Gastrocnemius medialis (tissue), 4 donors: ENCODE data around the gene TMEM217. TPM values are rescaled to one million over a fixed set of nuclear protein-coding genes. Genes with fewer than 3 reads are reported as not detected.

Experiments
- ATAC-seq, 2 donors: fragments of 150-250 bp; one replicate each; pipeline ENCODE4 v1.9.1; 2016
- DNase-seq, 2 donors: peaks; one replicate each; pipeline ENCODE4 v3.0.0-alpha.2; 2019
- H3K27ac ChIP-seq, 4 donors: fragments of 200-600 bp; sonication (generic); 1 replicate in 1 of 4; 2 replicates in 3 of 4; pipeline ENCODE4 v1.5.1; 2016 to 2018; ENCODE audit warnings: mild to moderate bottlenecking in 2 of 4, moderate library complexity in 1 of 4
- H3K27me3 ChIP-seq, 3 donors: fragments of 200-600 bp; sonication (generic) in 2 of 3; 1 replicate in 1 of 3; 2 replicates in 2 of 3; pipeline versions ENCODE4 v1.5.1 to v1.6.0; 2016 to 2019; ENCODE audit warnings: mild to moderate bottlenecking in 1 of 3, moderate library complexity in 1 of 3
- H3K36me3 ChIP-seq, 2 donors: fragments of 200-600 bp; sonication (generic) in 1 of 2; one replicate each; pipeline ENCODE4 v1.5.1; 2017 to 2018
- H3K4me1 ChIP-seq, 2 donors: fragments of 200-600 bp; sonication (generic) in 1 of 2; one replicate each; pipeline ENCODE4 v1.5.1; 2016 to 2017; ENCODE audit warnings: mild to moderate bottlenecking in 2 of 2
- H3K4me3 ChIP-seq, 4 donors: fragments of 200-600 bp; sonication (generic) in 3 of 4; 1 replicate in 1 of 4; 2 replicates in 3 of 4; pipeline ENCODE4 v1.5.1; 2016 to 2019; ENCODE audit warnings: mild to moderate bottlenecking in 2 of 4
- H3K9me3 ChIP-seq, 3 donors: fragments of 200-600 bp; sonication (generic) in 2 of 3; 1 replicate in 1 of 3; 2 replicates in 2 of 3; pipeline ENCODE4 v1.5.1; 2016 to 2019
- POLR2A ChIP-seq, 2 donors: fragments of 450-650 bp; IDR thresholded peaks; one replicate each; pipeline ENCODE4 v1.6.1; 2017; ENCODE audit warnings: antibody characterized with exemption in 2 of 2, mild to moderate bottlenecking in 2 of 2, moderate library complexity in 2 of 2
- in situ Hi-C, 4 donors: fragments of 200-750 bp; cut with MboI; loops; one replicate each; pipeline versions ENCODE4 v1.15.0 to v1.8.0; 2017; ENCODE audit warnings: low sequenced_read_pairs in 4 of 4
- intact Hi-C: fragments of 100-400 bp; cut with DNase I; formaldehyde crosslinking; loops from one replicate; pipeline ENCODE4 v1.15.1; 2023; ENCODE audit warnings: low total_unique reads
- total RNA-seq, 4 donors: library from RNA; depleted of rRNA; stranded (reverse); fragments of >200 nt; gene quantifications; one replicate each; pipeline versions ENCODE4 v1.1.0 to v1.2.3, GENCODE V29; 2016
- TF ChIP-seq, protein P1 (sequence below), 5 experiments: fragments of 450-650 bp in 3 of 5; fragments of 200-600 bp in 2 of 5; sonication (generic) in 2 of 5; IDR thresholded peaks in 4 of 5; conservative IDR thresholded peaks in 1 of 5; 1 replicate in 4 of 5; 2 replicates in 1 of 5; pipeline ENCODE4 v1.5.1; 2016 to 2019; ENCODE audit warnings: antibody characterized with exemption in 5 of 5, mild to moderate bottlenecking in 3 of 5, moderate library complexity in 3 of 5

TMEM217 gene
- total RNA-seq, 4 donors from 2014 or later, result 0.22 TPM; not detected in 3

DNA sequence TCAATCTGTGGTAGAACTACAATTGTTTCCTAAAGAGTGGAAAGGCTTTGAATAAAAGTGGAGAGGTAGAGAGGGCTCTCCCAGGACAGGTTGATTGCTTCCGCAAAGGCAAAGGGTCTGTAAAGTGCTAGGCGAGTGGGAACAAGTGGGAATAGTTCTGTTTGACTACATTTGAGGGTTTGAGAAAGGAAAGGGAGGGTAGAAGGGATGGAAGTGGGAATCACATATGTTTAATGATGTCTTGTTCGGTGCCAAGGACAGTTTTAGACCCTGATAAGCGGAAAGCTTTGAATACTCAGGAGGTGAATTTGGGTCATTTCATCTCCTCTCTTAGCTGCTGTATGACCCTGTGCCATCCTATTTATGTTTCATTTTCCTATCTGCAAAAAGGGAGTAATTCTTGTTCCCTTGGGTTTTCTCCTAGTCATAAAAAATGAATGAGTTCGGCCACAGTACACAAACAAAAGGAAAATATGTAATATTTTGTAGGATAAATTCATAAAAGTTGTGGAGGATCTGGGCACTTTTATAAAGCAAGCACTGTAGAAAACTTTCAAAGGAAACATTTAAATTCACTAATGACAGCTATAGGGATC lies 89.7 kb downstream of the TMEM217 start:
- Histone ChIP-seq H3K36me3 (peaks cover 0 to 8% of the 10 kb centered on the region in 2 donors), H3K9me3 (no peaks in the 10 kb centered on the region), H3K27me3 (no peaks in the 10 kb centered on the region), H3K27ac (peak overlapping the region; percentile 87 to 90 (median 89)), H3K4me1 (peaks cover 10 to 22% of the 10 kb centered on the region in 2 donors), H3K4me3 (no peak overlapping the region)
- intact Hi-C loops (no loop called here), in situ Hi-C loops (no loop called here)
- ATAC-seq, result no peak
- DNase-seq, result no peak
- TF ChIP-seq POLR2A (IDR thresholded peaks at IDR 0.05), result no peak
- TF ChIP-seq, protein P1, sequence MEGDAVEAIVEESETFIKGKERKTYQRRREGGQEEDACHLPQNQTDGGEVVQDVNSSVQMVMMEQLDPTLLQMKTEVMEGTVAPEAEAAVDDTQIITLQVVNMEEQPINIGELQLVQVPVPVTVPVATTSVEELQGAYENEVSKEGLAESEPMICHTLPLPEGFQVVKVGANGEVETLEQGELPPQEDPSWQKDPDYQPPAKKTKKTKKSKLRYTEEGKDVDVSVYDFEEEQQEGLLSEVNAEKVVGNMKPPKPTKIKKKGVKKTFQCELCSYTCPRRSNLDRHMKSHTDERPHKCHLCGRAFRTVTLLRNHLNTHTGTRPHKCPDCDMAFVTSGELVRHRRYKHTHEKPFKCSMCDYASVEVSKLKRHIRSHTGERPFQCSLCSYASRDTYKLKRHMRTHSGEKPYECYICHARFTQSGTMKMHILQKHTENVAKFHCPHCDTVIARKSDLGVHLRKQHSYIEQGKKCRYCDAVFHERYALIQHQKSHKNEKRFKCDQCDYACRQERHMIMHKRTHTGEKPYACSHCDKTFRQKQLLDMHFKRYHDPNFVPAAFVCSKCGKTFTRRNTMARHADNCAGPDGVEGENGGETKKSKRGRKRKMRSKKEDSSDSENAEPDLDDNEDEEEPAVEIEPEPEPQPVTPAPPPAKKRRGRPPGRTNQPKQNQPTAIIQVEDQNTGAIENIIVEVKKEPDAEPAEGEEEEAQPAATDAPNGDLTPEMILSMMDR (IDR thresholded peaks at IDR 0.05 in 4 of 5, conservative IDR thresholded peaks at IDR 0.05 in 1 of 5), result no peak

DNA sequence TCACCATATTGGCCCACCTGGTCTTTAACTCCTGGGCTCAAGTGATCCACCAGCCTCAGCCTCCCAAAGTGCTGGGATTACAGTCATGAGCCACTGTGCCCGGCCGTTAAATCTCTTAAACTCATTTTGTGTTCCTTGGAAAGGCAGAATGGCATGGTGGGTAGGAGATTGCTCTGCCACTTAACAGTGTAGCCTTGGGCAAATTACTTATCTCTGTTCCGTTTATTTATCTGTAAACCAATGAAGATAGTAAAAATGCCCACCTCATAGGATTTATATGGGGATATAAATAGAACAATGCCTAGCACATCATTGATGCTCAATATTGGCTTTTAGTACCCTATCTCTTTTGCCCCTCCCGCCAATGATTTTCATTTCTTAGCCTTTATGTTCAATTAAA lies 95.2 kb downstream of the TMEM217 start:
- no peak for ATAC-seq

More for the DNA sequence above, 95.2 kb downstream of the TMEM217 start:
- TF ChIP-seq, protein P1 (IDR thresholded peaks at IDR 0.05 in 4 of 5, conservative IDR thresholded peaks at IDR 0.05 in 1 of 5), result no peak
- no peak for TF ChIP-seq POLR2A (IDR thresholded peaks at IDR 0.05)
- in situ Hi-C loops (no loop called here), intact Hi-C loops (no loop called here)
- Histone ChIP-seq H3K27me3 (no peaks in the 10 kb centered on the region), H3K27ac (no peak overlapping the region), H3K4me3 (no peak overlapping the region), H3K9me3 (no peaks in the 10 kb centered on the region), H3K4me1 (no peaks in the 10 kb centered on the region), H3K36me3 (no peaks in the 10 kb centered on the region)
- no peak for DNase-seq

Other genes with a start within 250 kb of the TMEM217 start
- gene PIM1, start 88.0 kb downstream of the TMEM217 start, total RNA-seq, result 10 to 100 TPM in 2 of 4 donors, 1 to 10 TPM in 2; 5.0 to 23.0 (median 13.0) TPM
- 10 to 100 TPM in 1 of 4 donors, 1 to 10 TPM in 3; 6.3 to 12.3 (median 7.7) TPM for gene TBC1D22B, start 372 bp downstream of the TMEM217 start, total RNA-seq
- 10 to 100 TPM in 3 of 4 donors, 1 to 10 TPM in 1; 6.9 to 17.8 (median 11.9) TPM for gene RNF8, start 95.8 kb upstream of the TMEM217 start, total RNA-seq
- 10 to 100 TPM; 18.2 to 34.6 (median 25.4) TPM for gene CMTR1, start 175.1 kb upstream of the TMEM217 start, total RNA-seq
- 10 to 100 TPM; 23.4 to 35.0 (median 30.8) TPM for gene CCDC167, start 241.7 kb upstream of the TMEM217 start, total RNA-seq